ENCODE measurements around the gene ATG13.

The ATG13 gene

GRCh38 chr11:46679241-46680163 lies 62.1 kb downstream of the ATG13 start:
- no peak overlapping the region for H3K27ac ChIP-seq (ENCODE audit: low read depth, low read length)
- H3K36me3 ChIP-seq (ENCODE audit: control insufficient read depth in 5 of 5, insufficient read depth in 5 of 5, low read length in 5 of 5) = peaks cover 0 to 61% (median 56%) of the 10 kb centered on the region in 5 donors

GRCh38 chr11:46680164-46680760 lies 62.9 kb downstream of the ATG13 start:
- no peak overlapping the region for H3K4me3 ChIP-seq (ENCODE audit: low read depth in 1 of 5, low read length in 5 of 5)
- H3K36me3 ChIP-seq (ENCODE audit: control insufficient read depth in 5 of 5, insufficient read depth in 5 of 5, low read length in 5 of 5) = peaks cover 0 to 61% (median 56%) of the 10 kb centered on the region in 5 donors
- H3K9ac ChIP-seq (ENCODE audit: low read length in 5 of 5) = no peak overlapping the region
- no peak overlapping the region for H3K27ac ChIP-seq (ENCODE audit: low read depth, low read length)
- peaks cover 3 to 48% (median 37%) of the 10 kb centered on the region in 5 donors for H3K4me1 ChIP-seq (ENCODE audit: control insufficient read depth in 5 of 5, insufficient read depth in 5 of 5, low read length in 5 of 5)
- no peaks in the 10 kb centered on the region for H3K9me3 ChIP-seq (ENCODE audit: control insufficient read depth in 5 of 5, low read length in 5 of 5)
- no peaks in the 10 kb centered on the region for H3K27me3 ChIP-seq (ENCODE audit: control insufficient read depth in 5 of 5, insufficient read depth in 4 of 5, low read length in 5 of 5)

More at GRCh38 chr11:46679241-46680163, 62.1 kb downstream of the ATG13 start:
- Histone ChIP-seq H3K27me3 (ENCODE audit: control insufficient read depth in 5 of 5, insufficient read depth in 4 of 5, low read length in 5 of 5) (no peaks in the 10 kb centered on the region), H3K9me3 (ENCODE audit: control insufficient read depth in 5 of 5, low read length in 5 of 5) (no peaks in the 10 kb centered on the region), H3K4me1 (ENCODE audit: control insufficient read depth in 5 of 5, insufficient read depth in 5 of 5, low read length in 5 of 5) (peaks cover 3 to 51% (median 43%) of the 10 kb centered on the region in 5 donors), H3K4me3 (ENCODE audit: low read depth in 1 of 5, low read length in 5 of 5) (no peak overlapping the region), H3K9ac (ENCODE audit: low read length in 5 of 5) (no peak overlapping the region)

GRCh38 chr11:46680815-46681214 lies 63.5 kb downstream of the ATG13 start:
- Histone ChIP-seq H3K27ac (ENCODE audit: low read depth, low read length) (no peak overlapping the region), H3K36me3 (ENCODE audit: control insufficient read depth in 5 of 5, insufficient read depth in 5 of 5, low read length in 5 of 5) (peaks cover 0 to 61% (median 56%) of the 10 kb centered on the region in 5 donors)

GRCh38 chr11:46681814-46682213 lies 64.5 kb downstream of the ATG13 start:
- H3K9me3 ChIP-seq (ENCODE audit: control insufficient read depth in 5 of 5, low read length in 5 of 5) = no peaks in the 10 kb centered on the region
- no peak overlapping the region for H3K9ac ChIP-seq (ENCODE audit: low read length in 5 of 5)
- no peaks in the 10 kb centered on the region for H3K27me3 ChIP-seq (ENCODE audit: control insufficient read depth in 5 of 5, insufficient read depth in 4 of 5, low read length in 5 of 5)
- H3K4me3 ChIP-seq (ENCODE audit: low read depth in 1 of 5, low read length in 5 of 5) = no peak overlapping the region
- H3K27ac ChIP-seq (ENCODE audit: low read depth, low read length) = no peak overlapping the region
- H3K4me1 ChIP-seq (ENCODE audit: control insufficient read depth in 5 of 5, insufficient read depth in 5 of 5, low read length in 5 of 5) = peaks cover 0 to 33% (median 21%) of the 10 kb centered on the region in 5 donors
- H3K36me3 ChIP-seq (ENCODE audit: control insufficient read depth in 5 of 5, insufficient read depth in 5 of 5, low read length in 5 of 5) = peaks cover 0 to 63% (median 59%) of the 10 kb centered on the region in 5 donors

More at GRCh38 chr11:46680815-46681214, 63.5 kb downstream of the ATG13 start:
- no peak overlapping the region for H3K9ac ChIP-seq (ENCODE audit: low read length in 5 of 5)
- H3K4me1 ChIP-seq (ENCODE audit: control insufficient read depth in 5 of 5, insufficient read depth in 5 of 5, low read length in 5 of 5) = peaks cover 2 to 43% (median 31%) of the 10 kb centered on the region in 5 donors
- no peaks in the 10 kb centered on the region for H3K27me3 ChIP-seq (ENCODE audit: control insufficient read depth in 5 of 5, insufficient read depth in 4 of 5, low read length in 5 of 5)
- no peaks in the 10 kb centered on the region for H3K9me3 ChIP-seq (ENCODE audit: control insufficient read depth in 5 of 5, low read length in 5 of 5)
- no peak overlapping the region for H3K4me3 ChIP-seq (ENCODE audit: low read depth in 1 of 5, low read length in 5 of 5)

- no peak overlapping the region for H3K27ac ChIP-seq (ENCODE audit: low read depth, low read length)
- H3K9ac ChIP-seq (ENCODE audit: low read length in 5 of 5) = no peak overlapping the region
- H3K9me3 ChIP-seq (ENCODE audit: control insufficient read depth in 5 of 5, low read length in 5 of 5) = no peaks in the 10 kb centered on the region
- peaks cover 0 to 29% (median 12%) of the 10 kb centered on the region in 5 donors for H3K4me1 ChIP-seq (ENCODE audit: control insufficient read depth in 5 of 5, insufficient read depth in 5 of 5, low read length in 5 of 5)
- peaks cover 0 to 68% (median 66%) of the 10 kb centered on the region in 5 donors for H3K36me3 ChIP-seq (ENCODE audit: control insufficient read depth in 5 of 5, insufficient read depth in 5 of 5, low read length in 5 of 5)
- no peak overlapping the region for H3K4me3 ChIP-seq (ENCODE audit: low read depth in 1 of 5, low read length in 5 of 5)
- H3K27me3 ChIP-seq (ENCODE audit: control insufficient read depth in 5 of 5, insufficient read depth in 4 of 5, low read length in 5 of 5) = no peaks in the 10 kb centered on the region
Measured at GRCh38 chr11:46682773-46683752, 65.7 kb downstream of the ATG13 start.

GRCh38 chr11:46684367-46684766 lies 67.0 kb downstream of the ATG13 start:
- H3K27me3 ChIP-seq (ENCODE audit: control insufficient read depth in 5 of 5, insufficient read depth in 4 of 5, low read length in 5 of 5) = no peaks in the 10 kb centered on the region
- H3K4me3 ChIP-seq (ENCODE audit: low read depth in 1 of 5, low read length in 5 of 5) = no peak overlapping the region
- no peak overlapping the region for H3K27ac ChIP-seq (ENCODE audit: low read depth, low read length)
- H3K4me1 ChIP-seq (ENCODE audit: control insufficient read depth in 5 of 5, insufficient read depth in 5 of 5, low read length in 5 of 5) = peaks cover 0 to 24% (median 12%) of the 10 kb centered on the region in 5 donors
- peaks cover 3 to 64% (median 62%) of the 10 kb centered on the region in 5 donors for H3K36me3 ChIP-seq (ENCODE audit: control insufficient read depth in 5 of 5, insufficient read depth in 5 of 5, low read length in 5 of 5)
- no peaks in the 10 kb centered on the region for H3K9me3 ChIP-seq (ENCODE audit: control insufficient read depth in 5 of 5, low read length in 5 of 5)
- H3K9ac ChIP-seq (ENCODE audit: low read length in 5 of 5) = no peak overlapping the region

GRCh38 chr11:46686886-46687795 lies 69.8 kb downstream of the ATG13 start:
- H3K27me3 ChIP-seq (ENCODE audit: control insufficient read depth in 5 of 5, insufficient read depth in 4 of 5, low read length in 5 of 5) = no peaks in the 10 kb centered on the region
- H3K27ac ChIP-seq (ENCODE audit: low read depth, low read length) = no peak overlapping the region
- H3K36me3 ChIP-seq (ENCODE audit: control insufficient read depth in 5 of 5, insufficient read depth in 5 of 5, low read length in 5 of 5) = peaks cover 3 to 53% (median 48%) of the 10 kb centered on the region in 5 donors
- no peaks in the 10 kb centered on the region for H3K9me3 ChIP-seq (ENCODE audit: control insufficient read depth in 5 of 5, low read length in 5 of 5)
- no peak overlapping the region for H3K4me3 ChIP-seq (ENCODE audit: low read depth in 1 of 5, low read length in 5 of 5)
- peaks cover 0 to 24% (median 12%) of the 10 kb centered on the region in 5 donors for H3K4me1 ChIP-seq (ENCODE audit: control insufficient read depth in 5 of 5, insufficient read depth in 5 of 5, low read length in 5 of 5)
- no peak overlapping the region for H3K9ac ChIP-seq (ENCODE audit: low read length in 5 of 5)

- Histone ChIP-seq H3K36me3 (ENCODE audit: control insufficient read depth in 5 of 5, insufficient read depth in 5 of 5, low read length in 5 of 5) (peaks cover 3 to 79% (median 67%) of the 10 kb centered on the region in 5 donors), H3K27ac (ENCODE audit: low read depth, low read length) (no peak overlapping the region), H3K9me3 (ENCODE audit: control insufficient read depth in 5 of 5, low read length in 5 of 5) (no peaks in the 10 kb centered on the region), H3K9ac (ENCODE audit: low read length in 5 of 5) (no peak overlapping the region), H3K27me3 (ENCODE audit: control insufficient read depth in 5 of 5, insufficient read depth in 4 of 5, low read length in 5 of 5) (no peaks in the 10 kb centered on the region), H3K4me1 (ENCODE audit: control insufficient read depth in 5 of 5, insufficient read depth in 5 of 5, low read length in 5 of 5) (peaks cover 0 to 27% (median 18%) of the 10 kb centered on the region in 5 donors), H3K4me3 (ENCODE audit: low read depth in 1 of 5, low read length in 5 of 5) (no peak overlapping the region)
Measured at GRCh38 chr11:46690702-46691101, 73.3 kb downstream of the ATG13 start.

GRCh38 chr11:46692450-46692849 lies 75.1 kb downstream of the ATG13 start:
- Histone ChIP-seq H3K36me3 (ENCODE audit: control insufficient read depth in 5 of 5, insufficient read depth in 5 of 5, low read length in 5 of 5) (peaks cover 3 to 70% (median 65%) of the 10 kb centered on the region in 5 donors), H3K27ac (ENCODE audit: low read depth, low read length) (no peak overlapping the region), H3K4me1 (ENCODE audit: control insufficient read depth in 5 of 5, insufficient read depth in 5 of 5, low read length in 5 of 5) (peaks cover 0 to 44% (median 32%) of the 10 kb centered on the region in 5 donors)

More at GRCh38 chr11:46692450-46692849, 75.1 kb downstream of the ATG13 start:
- Histone ChIP-seq H3K27me3 (ENCODE audit: control insufficient read depth in 5 of 5, insufficient read depth in 4 of 5, low read length in 5 of 5) (no peaks in the 10 kb centered on the region), H3K9ac (ENCODE audit: low read length in 5 of 5) (no peak overlapping the region), H3K4me3 (ENCODE audit: low read depth in 1 of 5, low read length in 5 of 5) (no peak overlapping the region), H3K9me3 (ENCODE audit: control insufficient read depth in 5 of 5, low read length in 5 of 5) (no peaks in the 10 kb centered on the region)

Measured in subcutaneous abdominal adipose tissue (tissue), 5 donors.